ENCODE results near the gene ZKSCAN7. TPM values are rescaled to one million over a fixed set of nuclear protein-coding genes. Genes with fewer than 3 reads are reported as not detected.
"Not testable (repeated sequence)": the region's sequence is repeated elsewhere in the genome, so short reads cannot be mapped to it uniquely, and the experiment has no call there.

The ZKSCAN7 gene
- total RNA-seq, 4 donors from 2014 or later, result 2.2 to 3.9 (median 2.8) TPM

GRCh38 chr3:44522494-44522933 lies 32.5 kb upstream of the ZKSCAN7 start:
- no peak overlapping the region for H3K27ac ChIP-seq
- H3K36me3 ChIP-seq, result no peaks in the 10 kb centered on the region
- TF ChIP-seq POLR2A (IDR thresholded peaks at IDR 0.05) (no peak), POLR2AphosphoS5 (IDR thresholded peaks at IDR 0.05) (no peak), EP300 (IDR thresholded peaks at IDR 0.05) (no peak)
- TF ChIP-seq, protein P1, sequence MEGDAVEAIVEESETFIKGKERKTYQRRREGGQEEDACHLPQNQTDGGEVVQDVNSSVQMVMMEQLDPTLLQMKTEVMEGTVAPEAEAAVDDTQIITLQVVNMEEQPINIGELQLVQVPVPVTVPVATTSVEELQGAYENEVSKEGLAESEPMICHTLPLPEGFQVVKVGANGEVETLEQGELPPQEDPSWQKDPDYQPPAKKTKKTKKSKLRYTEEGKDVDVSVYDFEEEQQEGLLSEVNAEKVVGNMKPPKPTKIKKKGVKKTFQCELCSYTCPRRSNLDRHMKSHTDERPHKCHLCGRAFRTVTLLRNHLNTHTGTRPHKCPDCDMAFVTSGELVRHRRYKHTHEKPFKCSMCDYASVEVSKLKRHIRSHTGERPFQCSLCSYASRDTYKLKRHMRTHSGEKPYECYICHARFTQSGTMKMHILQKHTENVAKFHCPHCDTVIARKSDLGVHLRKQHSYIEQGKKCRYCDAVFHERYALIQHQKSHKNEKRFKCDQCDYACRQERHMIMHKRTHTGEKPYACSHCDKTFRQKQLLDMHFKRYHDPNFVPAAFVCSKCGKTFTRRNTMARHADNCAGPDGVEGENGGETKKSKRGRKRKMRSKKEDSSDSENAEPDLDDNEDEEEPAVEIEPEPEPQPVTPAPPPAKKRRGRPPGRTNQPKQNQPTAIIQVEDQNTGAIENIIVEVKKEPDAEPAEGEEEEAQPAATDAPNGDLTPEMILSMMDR (IDR thresholded peaks at IDR 0.05), result no peak
- no peaks in the 10 kb centered on the region for H3K9me3 ChIP-seq
- no peak overlapping the region for H3K4me3 ChIP-seq
- peaks cover 56% of the 10 kb centered on the region for H3K27me3 ChIP-seq
- WGBS, result 55% methylated on average over 7 of the region's 7 CpGs
- DNase-seq (ENCODE audit: low spot score in 2 of 2), result no peak
- H3K4me1 ChIP-seq, result no peaks in the 10 kb centered on the region

DNA sequence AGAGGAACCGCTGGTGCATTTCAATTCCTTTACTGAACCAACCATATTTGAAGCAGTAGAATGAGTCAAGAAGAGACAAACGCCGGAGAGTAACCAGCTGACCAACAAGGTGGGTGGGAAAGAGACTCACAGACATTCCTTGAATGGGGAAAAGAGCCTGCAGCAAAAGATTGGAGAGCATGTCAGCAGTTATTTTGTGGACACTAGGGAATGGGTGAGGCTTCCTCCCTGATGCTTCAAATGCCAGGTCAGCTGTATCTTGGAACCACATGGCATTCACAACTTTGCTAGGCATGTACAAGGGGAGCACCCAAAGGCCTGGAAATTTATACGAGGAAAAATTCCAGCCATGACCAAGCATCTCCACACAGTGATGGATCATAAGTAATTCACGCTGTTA lies 29.9 kb upstream of the ZKSCAN7 start:
- Histone ChIP-seq H3K27ac (no peak overlapping the region), H3K27me3 (peaks cover 71% of the 10 kb centered on the region), H3K36me3 (no peaks in the 10 kb centered on the region), H3K4me1 (no peaks in the 10 kb centered on the region), H3K9me3 (no peaks in the 10 kb centered on the region), H3K4me3 (no peak overlapping the region)
- no peak for TF ChIP-seq POLR2A (IDR thresholded peaks at IDR 0.05)
- no peak for TF ChIP-seq EP300 (IDR thresholded peaks at IDR 0.05)
- TF ChIP-seq, protein P1 (IDR thresholded peaks at IDR 0.05), result no peak
- TF ChIP-seq POLR2AphosphoS5 (IDR thresholded peaks at IDR 0.05), result no peak
- no peak for DNase-seq (ENCODE audit: low spot score in 2 of 2)
- WGBS, result 79% methylated on average over 5 of the region's 5 CpGs

- Histone ChIP-seq H3K9me3 (no peaks in the 10 kb centered on the region), H3K4me3 (no peak overlapping the region), H3K36me3 (no peaks in the 10 kb centered on the region), H3K4me1 (no peaks in the 10 kb centered on the region), H3K27me3 (peaks cover 45% of the 10 kb centered on the region), H3K27ac (no peak overlapping the region)
- DNase-seq (ENCODE audit: low spot score in 2 of 2), result no peak
- WGBS, result 44% methylated on average over 1 of the region's 1 CpG
- TF ChIP-seq POLR2A (IDR thresholded peaks at IDR 0.05) (no peak), POLR2AphosphoS5 (IDR thresholded peaks at IDR 0.05) (no peak), EP300 (IDR thresholded peaks at IDR 0.05) (no peak)
- TF ChIP-seq, protein P1 (IDR thresholded peaks at IDR 0.05), result no peak
Measured at GRCh38 chr3:44529927-44530326, 25.1 kb upstream of the ZKSCAN7 start.

- Histone ChIP-seq H3K9me3 (no peaks in the 10 kb centered on the region), H3K36me3 (no peaks in the 10 kb centered on the region), H3K27ac (no peak overlapping the region), H3K4me3 (no peak overlapping the region), H3K27me3 (peaks cover 37% of the 10 kb centered on the region), H3K4me1 (no peaks in the 10 kb centered on the region)
- 69% methylated on average over 2 of the region's 2 CpGs for WGBS
- no peak for DNase-seq (ENCODE audit: low spot score in 2 of 2)
- TF ChIP-seq, protein P1 (IDR thresholded peaks at IDR 0.05), result no peak
- TF ChIP-seq POLR2A (IDR thresholded peaks at IDR 0.05), result no peak
- TF ChIP-seq EP300 (IDR thresholded peaks at IDR 0.05), result no peak
- no peak for TF ChIP-seq POLR2AphosphoS5 (IDR thresholded peaks at IDR 0.05)
Measured at GRCh38 chr3:44530911-44531310, 24.1 kb upstream of the ZKSCAN7 start.

DNA sequence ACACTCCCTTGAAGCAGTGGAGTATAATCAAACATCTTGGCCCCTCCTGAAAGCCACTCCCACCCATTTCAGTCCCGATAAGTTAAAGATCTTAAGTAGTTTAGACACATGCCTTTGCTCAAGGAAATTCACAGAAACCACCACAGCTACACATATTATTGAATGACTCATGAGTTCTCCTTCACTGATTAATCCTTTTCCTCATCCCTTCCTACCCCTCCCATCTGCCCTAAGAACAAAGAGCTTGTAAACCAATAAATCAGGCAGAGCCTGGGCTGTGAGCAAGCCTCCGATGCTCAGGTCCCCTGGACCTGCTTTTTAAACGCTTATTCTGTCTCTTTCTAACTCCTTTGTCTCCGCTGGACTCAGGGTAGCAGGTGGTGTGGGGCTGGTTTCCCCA lies 20.3 kb upstream of the ZKSCAN7 start:
- not testable (repeated sequence) for H3K4me1 ChIP-seq; H3K27ac ChIP-seq; DNase-seq (ENCODE audit: low spot score in 2 of 2); H3K36me3 ChIP-seq; H3K9me3 ChIP-seq; H3K4me3 ChIP-seq
- 23% methylated on average over 4 of the region's 4 CpGs for WGBS
- peaks cover 40% of the 10 kb centered on the region for H3K27me3 ChIP-seq

DNA sequence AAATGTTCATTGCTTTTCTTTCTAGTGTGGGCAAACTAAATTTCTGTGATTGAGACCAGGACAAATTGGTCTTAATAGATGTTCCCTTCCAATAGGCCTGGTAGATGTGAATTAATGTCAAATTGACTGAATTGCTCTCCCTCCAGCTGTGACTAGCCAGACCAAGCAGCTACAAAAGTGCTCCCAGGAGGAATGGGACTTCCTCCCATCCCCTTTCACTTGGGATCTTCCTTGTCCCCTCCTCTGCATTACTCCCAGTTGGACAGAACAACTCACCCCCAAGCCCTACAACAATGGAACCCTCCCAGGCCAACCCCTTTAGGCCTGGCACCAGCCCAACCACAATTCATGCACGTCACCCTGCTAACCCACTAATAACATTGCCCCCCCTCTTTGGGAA lies 19.6 kb upstream of the ZKSCAN7 start:
- no peaks in the 10 kb centered on the region for H3K36me3 ChIP-seq
- H3K4me3 ChIP-seq, result no peak overlapping the region
- H3K27ac ChIP-seq, result no peak overlapping the region
- H3K27me3 ChIP-seq, result peaks cover 47% of the 10 kb centered on the region
- TF ChIP-seq, protein P1 (IDR thresholded peaks at IDR 0.05), result no peak
- TF ChIP-seq EP300 (IDR thresholded peaks at IDR 0.05), result no peak
- TF ChIP-seq POLR2A (IDR thresholded peaks at IDR 0.05), result no peak
- no peak for TF ChIP-seq POLR2AphosphoS5 (IDR thresholded peaks at IDR 0.05)
- no peak for DNase-seq (ENCODE audit: low spot score in 2 of 2)
- H3K4me1 ChIP-seq, result no peaks in the 10 kb centered on the region
- WGBS, result 7% methylated on average over 1 of the region's 1 CpG
- no peaks in the 10 kb centered on the region for H3K9me3 ChIP-seq

- H3K27me3 ChIP-seq, result peaks cover 70% of the 10 kb centered on the region
- WGBS, result 79% methylated on average over 1 of the region's 1 CpG
- not testable (repeated sequence) for DNase-seq (ENCODE audit: low spot score in 2 of 2); H3K4me1 ChIP-seq; H3K27ac ChIP-seq; H3K36me3 ChIP-seq; H3K9me3 ChIP-seq; H3K4me3 ChIP-seq
Measured at GRCh38 chr3:44544811-44545210, 10.2 kb upstream of the ZKSCAN7 start.
